SKM-1 treated with dmso at 0.1 percent for 144 hours (cell line): ENCODE results near the gene MAP2K5.

Experiments used
- DNase-seq: peaks from one replicate; lab custom pipeline; 2025; ENCODE audit not compliant: unreplicated experiment; lab: John Stamatoyannopoulos, UW

Gene MAP2K5

DNA sequence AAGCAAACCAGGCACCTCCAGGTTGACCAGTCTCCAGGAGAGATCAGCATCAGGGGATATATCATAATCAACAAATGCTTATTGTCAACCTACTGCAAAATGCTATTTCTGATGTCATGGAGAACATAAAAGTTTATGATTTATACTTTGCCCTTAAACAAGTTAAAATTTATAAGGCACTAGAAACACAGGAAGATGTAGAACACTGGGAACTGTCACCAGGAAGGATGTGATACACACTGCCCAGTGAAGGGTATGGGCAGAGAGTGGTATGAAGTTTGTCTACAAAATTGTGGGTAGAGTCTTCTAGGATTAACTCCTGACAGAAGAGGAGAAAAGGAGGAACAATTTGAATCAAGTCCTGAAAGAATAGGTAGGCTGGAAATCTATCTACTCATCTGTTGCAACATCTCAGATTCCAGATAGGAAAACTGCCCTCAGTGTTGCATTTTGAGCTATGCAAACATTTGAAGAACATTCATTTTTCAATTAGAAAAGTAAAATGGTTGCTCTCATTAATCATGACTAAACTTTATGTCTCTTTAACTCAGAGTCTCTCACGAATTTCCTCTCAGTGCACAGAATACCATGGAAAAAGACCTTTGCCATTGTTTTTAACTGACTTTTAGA is 176.9 kb downstream of the MAP2K5 start:
- no peak for DNase-seq

GRCh38 chr15:67720556-67721175 is 178.2 kb downstream of the MAP2K5 start:
- no peak for DNase-seq

DNA sequence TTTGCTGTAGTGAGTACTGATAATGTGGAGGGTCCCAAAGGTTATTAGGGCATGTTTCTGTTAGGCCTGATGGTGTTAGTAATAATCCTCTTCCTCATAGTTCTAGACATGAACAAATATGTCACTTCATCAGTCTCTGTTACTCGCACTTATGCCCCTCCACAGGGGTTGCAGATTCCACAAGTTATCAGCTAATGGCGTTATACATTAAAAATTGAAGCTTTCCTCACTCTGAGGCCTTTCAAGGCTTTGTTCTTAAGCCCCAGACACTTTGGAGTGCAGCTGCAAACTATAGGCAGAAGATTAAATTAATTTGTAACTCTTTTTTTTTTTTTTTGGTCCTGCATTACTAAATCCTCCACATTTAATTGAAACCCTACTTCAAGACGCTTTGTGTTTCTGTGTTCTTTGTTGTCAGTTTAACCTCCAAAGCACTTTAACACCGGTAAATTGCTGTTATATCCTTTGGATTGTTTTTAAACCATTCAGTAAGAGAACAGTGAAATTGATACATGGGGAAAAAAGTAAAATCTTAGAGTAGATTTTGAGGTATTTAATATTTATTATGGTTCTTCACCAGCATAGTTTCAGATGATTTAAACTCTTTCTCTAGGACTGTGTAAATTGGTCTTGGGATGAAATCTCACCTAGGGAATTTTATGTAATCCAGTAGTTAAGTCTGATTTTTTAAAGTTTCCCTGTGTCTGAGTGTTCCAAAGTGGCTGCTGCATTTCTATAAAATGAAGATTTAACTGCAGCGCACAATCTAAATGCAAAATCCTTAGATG is 179.7 kb downstream of the MAP2K5 start:
- DNase-seq, result no peak

DNA sequence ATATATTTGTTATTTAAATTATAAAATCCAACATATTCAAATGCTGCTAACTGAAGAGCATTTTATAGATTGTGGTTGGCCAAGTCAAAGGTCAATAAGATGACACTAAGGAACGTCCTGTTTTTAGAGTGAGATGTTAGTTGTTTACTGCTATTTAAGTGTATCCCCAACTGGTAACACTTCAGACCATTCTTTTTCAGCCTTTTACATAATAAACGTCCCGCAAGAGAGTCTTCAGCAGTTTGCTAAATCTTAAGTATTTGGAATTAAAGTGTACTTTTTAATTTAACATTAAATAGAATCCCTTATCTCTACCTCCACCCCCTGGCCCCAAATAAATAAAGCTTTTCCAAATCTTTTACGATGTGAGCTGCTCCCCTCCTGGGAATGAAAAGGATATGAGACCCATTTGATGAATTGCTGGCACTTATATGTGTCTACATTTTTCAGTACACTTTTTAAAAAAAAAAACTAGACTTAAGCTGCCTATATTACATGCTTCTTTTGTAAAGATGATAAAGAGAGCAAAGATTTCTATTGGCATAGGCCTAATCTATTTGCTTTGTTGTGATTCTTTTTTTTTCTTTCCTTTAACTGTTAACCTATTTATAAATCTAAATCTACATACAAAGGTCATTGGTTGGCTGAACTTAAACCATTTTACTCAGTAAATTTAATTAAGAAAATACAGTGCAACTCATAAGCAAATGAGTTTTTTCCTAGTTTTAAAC is 181.0 kb downstream of the MAP2K5 start:
- DNase-seq, result no peak

DNA sequence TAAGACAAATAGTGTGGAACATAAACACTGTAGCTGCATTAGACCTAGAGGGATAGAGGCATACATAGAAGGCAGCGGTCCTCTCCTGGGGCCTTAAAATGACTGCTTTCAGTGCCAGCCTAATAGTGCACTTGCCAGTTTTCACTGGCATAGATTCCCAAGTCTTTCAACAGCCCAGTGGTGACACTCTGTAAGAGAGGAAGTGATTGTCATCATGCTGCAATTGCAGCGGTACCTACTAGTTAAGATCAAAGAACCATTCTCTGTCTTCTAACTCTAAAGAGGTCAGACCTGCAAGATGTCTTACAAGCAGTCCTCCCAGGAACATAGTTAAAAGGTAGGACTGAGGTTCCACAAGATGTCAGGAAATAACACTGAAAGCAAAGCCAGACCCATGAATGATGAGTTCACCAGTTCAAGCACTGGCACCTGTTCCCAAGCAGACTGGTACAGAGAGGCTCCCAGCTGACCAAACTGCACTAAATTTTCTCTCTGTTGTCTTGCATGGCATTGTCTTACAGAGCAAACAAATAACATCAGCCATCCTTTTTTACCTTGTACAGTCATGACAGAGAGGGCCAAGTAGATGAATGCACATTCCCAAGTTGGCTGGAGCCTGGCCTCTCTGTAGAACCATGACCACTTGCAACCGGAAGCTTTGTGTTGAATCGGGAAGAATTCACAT is 182.3 kb downstream of the MAP2K5 start:
- no peak for DNase-seq

DNA sequence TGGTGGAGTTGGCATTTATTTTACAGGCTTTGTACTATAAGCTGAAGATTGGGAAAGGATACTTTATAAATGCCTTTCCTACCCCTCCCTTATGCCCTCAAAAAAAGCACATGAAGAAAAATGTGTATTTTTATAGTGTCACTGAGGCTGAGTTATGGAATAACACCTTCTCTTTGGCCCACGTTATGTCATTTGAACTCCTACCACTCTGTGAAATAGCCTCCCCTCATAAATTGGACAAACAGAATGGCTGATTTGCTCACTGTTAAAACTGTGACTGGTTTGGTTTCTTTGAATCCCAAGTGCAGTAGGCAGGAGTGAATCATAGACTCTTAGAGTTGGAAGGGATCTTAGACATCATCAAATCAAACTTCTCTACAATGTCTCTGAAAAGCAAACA is 187.6 kb downstream of the MAP2K5 start:
- no peak for DNase-seq

GRCh38 chr15:67731112-67731721 is 188.7 kb downstream of the MAP2K5 start:
- no peak for DNase-seq

DNA sequence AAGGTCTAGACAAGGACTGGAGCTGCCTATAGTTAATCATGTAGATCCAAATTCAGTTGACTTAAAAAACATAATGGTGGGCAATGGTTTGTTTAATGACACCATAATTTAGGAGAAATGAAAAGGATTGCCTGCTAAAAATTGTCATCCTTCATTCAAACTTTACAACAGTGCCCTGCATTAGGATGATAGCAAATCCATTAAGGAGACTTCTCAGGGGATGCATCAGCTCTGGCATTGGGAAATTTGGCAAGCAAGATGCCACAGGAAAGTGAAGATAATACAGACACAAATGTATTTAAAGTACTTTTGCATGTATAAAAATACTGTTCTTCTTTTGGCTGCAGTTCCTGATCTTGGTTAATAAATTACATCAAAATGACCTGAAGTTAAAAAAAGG is 189.7 kb downstream of the MAP2K5 start:
- no peak for DNase-seq

DNA sequence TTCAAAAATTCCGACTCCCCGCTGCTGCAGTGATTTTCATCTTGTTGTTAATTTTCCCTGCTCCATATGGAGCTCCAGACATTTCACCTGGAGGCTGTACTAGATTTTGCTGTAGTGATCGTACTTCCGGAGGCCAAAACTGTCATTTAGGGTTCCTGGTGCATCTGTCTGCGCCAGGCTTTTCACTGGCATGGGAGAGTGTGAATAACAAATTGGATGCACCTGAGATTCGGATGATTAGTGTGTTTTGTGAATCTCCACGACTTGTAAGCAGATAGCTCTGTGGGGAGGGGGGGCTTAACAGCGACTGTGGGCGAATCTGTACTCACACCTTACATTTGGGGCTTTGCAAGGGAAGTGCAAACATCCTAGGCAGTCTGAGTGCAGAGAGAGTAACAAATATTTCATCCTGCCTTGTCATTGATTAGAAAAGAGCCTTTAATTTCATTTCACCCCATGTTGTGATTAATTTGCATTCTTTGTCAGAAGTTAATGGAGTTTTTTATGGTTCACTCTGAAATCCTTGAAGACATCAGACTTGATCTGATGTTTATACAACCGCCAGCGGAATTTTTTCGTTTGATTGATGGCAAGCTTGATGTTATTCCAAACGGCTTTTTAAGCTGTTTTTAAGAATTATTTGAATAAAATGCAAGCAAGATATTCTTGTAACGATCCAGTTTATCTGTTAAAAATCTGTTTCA is 190.3 kb downstream of the MAP2K5 start:
- DNase-seq, result no peak

DNA sequence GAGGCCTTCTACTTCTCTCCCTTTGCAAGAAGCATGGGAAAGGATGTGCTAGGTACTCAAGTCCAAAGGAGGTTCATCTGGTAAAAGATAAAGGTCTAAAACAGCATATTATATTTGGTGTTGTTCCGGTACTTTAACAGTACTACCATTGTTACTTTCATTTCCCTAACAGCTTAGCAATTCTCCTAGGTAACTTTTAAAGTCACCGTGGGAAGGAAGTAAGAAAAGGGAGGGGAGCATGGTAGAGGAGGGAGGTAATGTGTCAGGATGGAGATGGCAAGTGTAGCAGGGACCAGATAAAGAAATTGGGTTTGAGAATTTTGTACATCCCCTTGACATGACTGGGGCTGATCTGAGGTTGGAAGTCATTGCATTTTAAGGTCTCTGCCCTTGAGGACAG is 193.4 kb downstream of the MAP2K5 start:
- no peak for DNase-seq

GRCh38 chr15:67736810-67737209 is 194.3 kb downstream of the MAP2K5 start:
- DNase-seq, result no peak

- DNase-seq, result no peak
Observed at GRCh38 chr15:67738056-67738455, 195.6 kb downstream of the MAP2K5 start.

DNA sequence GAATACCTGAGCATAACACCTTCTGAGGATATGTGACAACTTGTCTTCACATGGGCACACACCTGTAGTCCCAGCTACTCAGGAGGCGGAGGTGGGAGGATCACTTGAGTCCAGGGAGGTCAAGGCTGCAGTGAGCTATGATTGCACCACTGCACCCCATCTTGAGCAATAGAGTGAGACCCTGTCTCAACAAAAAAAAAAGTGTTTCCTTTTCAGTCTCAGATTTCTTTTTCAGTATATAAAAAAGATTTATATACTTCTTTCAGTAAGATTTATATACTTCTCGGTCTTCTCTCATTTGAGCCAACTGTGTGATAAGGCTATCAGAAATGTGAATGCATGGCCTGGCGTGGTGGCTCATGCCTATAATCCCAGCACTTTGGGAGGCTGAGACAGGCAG is 197.9 kb downstream of the MAP2K5 start:
- DNase-seq, result no peak

- no peak for DNase-seq
Observed at GRCh38 chr15:67741308-67741707, 198.8 kb downstream of the MAP2K5 start.

- DNase-seq, result no peak
Observed at GRCh38 chr15:67743558-67743957, 201.1 kb downstream of the MAP2K5 start.

GRCh38 chr15:67744331-67745072 is 202.0 kb downstream of the MAP2K5 start:
- DNase-seq, result no peak

GRCh38 chr15:67745073-67746006 is 202.8 kb downstream of the MAP2K5 start:
- DNase-seq, result no peak

GRCh38 chr15:67746022-67746421 is 203.5 kb downstream of the MAP2K5 start:
- DNase-seq, result peak; percentile 76
